ENCODE results near the gene DUSP22.

DUSP22 gene

DNA sequence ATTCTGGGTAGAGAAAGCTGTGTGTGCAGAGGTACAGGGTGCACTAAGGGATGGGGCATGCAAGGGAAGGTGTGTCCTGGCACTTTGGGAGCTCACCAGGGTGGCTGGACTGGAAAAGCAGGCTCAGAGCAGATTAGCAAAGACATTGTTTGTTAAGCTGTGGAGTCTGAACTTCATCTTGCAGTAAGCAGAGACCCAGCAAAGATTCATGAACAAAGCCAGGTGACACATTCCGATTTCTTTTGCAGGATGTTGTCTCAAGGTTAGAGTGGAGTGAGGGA lies 28.8 kb downstream of the DUSP22 start:
- H3K27me3 ChIP-seq (ENCODE audit: insufficient read depth, low read length, poor library complexity), result no peaks in the 10 kb centered on the region
- no peak overlapping the region for H4K8ac ChIP-seq (ENCODE audit: low read depth, low read length)
- no peak for DNase-seq
- H3K4me2 ChIP-seq (ENCODE audit: low read length), result no peak overlapping the region
- no peak overlapping the region for H4K5ac ChIP-seq (ENCODE audit: low read length)
- no peak overlapping the region for H3K9ac ChIP-seq (ENCODE audit: low read length)
- H3K36me3 ChIP-seq (ENCODE audit: control insufficient read depth, insufficient read depth, low read length), result no peaks in the 10 kb centered on the region
- H3K27ac ChIP-seq (ENCODE audit: low read depth, low read length), result no peak overlapping the region
- no CpG with 5 or more reads among the region's 1 CpG for WGBS (ENCODE audit: extremely low coverage, insufficient coverage, low lambda C conversion rate)
- H3K4ac ChIP-seq (ENCODE audit: low read depth, low read length), result no peak overlapping the region
- H2AK5ac ChIP-seq (ENCODE audit: low read length), result no peak overlapping the region
- H3K23ac ChIP-seq (ENCODE audit: low read length), result no peak overlapping the region
- H3K79me2 ChIP-seq (ENCODE audit: control insufficient read depth, insufficient read depth, low read length), result no peaks in the 10 kb centered on the region
- H2BK120ac ChIP-seq (ENCODE audit: low read depth, low read length), result no peak overlapping the region
- H2BK15ac ChIP-seq (replicated peaks; ENCODE audit: low read depth), result no peak overlapping the region
- H3K79me1 ChIP-seq (ENCODE audit: low read length), result no peaks in the 10 kb centered on the region
- no peak overlapping the region for H3K4me3 ChIP-seq (ENCODE audit: low read length)
- H2BK5ac ChIP-seq (ENCODE audit: low read length), result no peak overlapping the region
- no peak overlapping the region for H3K18ac ChIP-seq (ENCODE audit: low read length)
- no peak overlapping the region for H3K56ac ChIP-seq (ENCODE audit: low read length)
- no peaks in the 10 kb centered on the region for H3K4me1 ChIP-seq (ENCODE audit: control insufficient read depth, low read depth, low read length)

DNA sequence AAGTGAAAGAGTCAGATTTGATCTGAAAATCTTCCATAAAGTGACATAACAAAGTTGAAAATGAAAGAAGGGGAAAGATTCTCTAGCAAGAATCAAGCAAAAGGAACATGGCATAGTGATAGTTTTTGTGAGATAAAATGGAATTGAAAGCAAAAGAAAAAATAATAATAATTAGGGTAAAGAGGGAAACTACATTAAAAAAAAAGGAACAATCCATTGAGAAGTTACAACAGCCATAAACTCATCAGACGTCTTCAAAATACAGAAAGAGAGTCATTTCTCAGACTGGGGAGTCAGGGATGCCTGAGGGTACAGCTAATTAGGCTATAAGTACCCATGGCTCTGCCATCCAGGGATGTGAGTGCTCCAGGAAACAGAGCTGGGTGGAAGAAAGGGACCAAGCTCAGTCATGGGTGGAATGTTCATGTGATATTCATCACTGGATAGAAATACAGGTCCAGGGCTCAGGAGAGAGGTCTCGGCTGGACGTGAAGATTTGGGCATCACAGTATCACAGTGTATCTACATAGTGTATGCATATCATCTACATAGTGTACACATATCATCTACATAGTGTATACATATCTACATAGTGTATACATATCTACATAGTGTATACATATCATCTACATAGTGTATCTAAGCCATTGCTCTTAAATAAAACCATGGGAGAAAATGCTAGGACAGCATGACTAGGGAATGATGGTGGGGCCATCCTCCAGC lies 29.4 kb downstream of the DUSP22 start:
- Histone ChIP-seq H4K8ac (ENCODE audit: low read depth, low read length) (no peak overlapping the region), H3K36me3 (ENCODE audit: control insufficient read depth, insufficient read depth, low read length) (no peaks in the 10 kb centered on the region), H3K79me1 (ENCODE audit: low read length) (no peaks in the 10 kb centered on the region), H3K23ac (ENCODE audit: low read length) (no peak overlapping the region), H2BK5ac (ENCODE audit: low read length) (no peak overlapping the region), H3K4ac (ENCODE audit: low read depth, low read length) (no peak overlapping the region), H3K18ac (ENCODE audit: low read length) (no peak overlapping the region), H3K56ac (ENCODE audit: low read length) (no peak overlapping the region), H2BK15ac (replicated peaks; ENCODE audit: low read depth) (no peak overlapping the region), H3K4me1 (ENCODE audit: control insufficient read depth, low read depth, low read length) (no peaks in the 10 kb centered on the region), H4K5ac (ENCODE audit: low read length) (no peak overlapping the region), H3K27ac (ENCODE audit: low read depth, low read length) (no peak overlapping the region), H3K4me3 (ENCODE audit: low read length) (no peak overlapping the region), H2BK120ac (ENCODE audit: low read depth, low read length) (no peak overlapping the region), H3K27me3 (ENCODE audit: insufficient read depth, low read length, poor library complexity) (no peaks in the 10 kb centered on the region), H3K4me2 (ENCODE audit: low read length) (no peak overlapping the region), H3K9ac (ENCODE audit: low read length) (no peak overlapping the region), H2AK5ac (ENCODE audit: low read length) (no peak overlapping the region), H3K79me2 (ENCODE audit: control insufficient read depth, insufficient read depth, low read length) (no peaks in the 10 kb centered on the region)
- DNase-seq, result no peak
- no CpG with 5 or more reads among the region's 3 CpGs for WGBS (ENCODE audit: extremely low coverage, insufficient coverage, low lambda C conversion rate)

DNA sequence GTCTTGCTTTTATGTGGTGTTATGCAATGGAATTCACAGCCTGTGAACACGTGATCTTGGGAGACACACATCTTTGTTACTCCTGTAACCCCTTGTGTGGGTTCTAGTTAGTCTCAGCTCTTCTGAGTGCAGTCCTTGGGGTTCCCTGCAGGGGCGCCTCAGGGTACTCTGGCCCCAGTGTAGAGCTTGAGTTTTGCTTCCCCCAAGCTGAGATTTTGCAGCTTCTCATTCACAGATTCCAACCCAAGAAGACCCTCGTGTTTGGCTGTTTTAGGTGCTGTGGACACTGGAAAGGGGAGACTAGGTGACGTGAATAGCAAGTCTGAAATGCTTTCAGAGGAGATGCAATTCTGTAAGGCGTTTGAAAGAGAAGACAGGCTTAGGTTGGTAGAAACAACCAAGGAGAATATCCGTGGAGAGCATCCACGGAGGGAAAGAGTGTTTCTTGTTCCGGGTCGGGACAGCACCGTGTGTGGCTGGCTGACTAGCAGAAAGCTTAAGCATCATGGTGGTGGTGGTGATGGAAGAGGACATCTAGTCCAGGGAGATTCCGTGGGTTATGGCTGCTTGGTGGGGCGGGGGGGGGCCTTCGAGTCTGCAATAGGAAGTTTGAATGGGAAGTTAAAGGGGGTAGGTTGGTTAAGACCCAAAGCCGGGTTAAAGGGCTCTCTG lies 30.1 kb downstream of the DUSP22 start:
- no peaks in the 10 kb centered on the region for H3K79me1 ChIP-seq (ENCODE audit: low read length)
- no peaks in the 10 kb centered on the region for H3K79me2 ChIP-seq (ENCODE audit: control insufficient read depth, insufficient read depth, low read length)
- DNase-seq, result no peak
- H3K4me3 ChIP-seq (ENCODE audit: low read length), result no peak overlapping the region
- H3K56ac ChIP-seq (ENCODE audit: low read length), result no peak overlapping the region
- no peaks in the 10 kb centered on the region for H3K4me1 ChIP-seq (ENCODE audit: control insufficient read depth, low read depth, low read length)
- H3K27me3 ChIP-seq (ENCODE audit: insufficient read depth, low read length, poor library complexity), result no peaks in the 10 kb centered on the region
- no peak overlapping the region for H3K4ac ChIP-seq (ENCODE audit: low read depth, low read length)
- H3K27ac ChIP-seq (ENCODE audit: low read depth, low read length), result no peak overlapping the region
- no peak overlapping the region for H3K4me2 ChIP-seq (ENCODE audit: low read length)
- no peak overlapping the region for H4K8ac ChIP-seq (ENCODE audit: low read depth, low read length)
- H2BK5ac ChIP-seq (ENCODE audit: low read length), result no peak overlapping the region
- no peak overlapping the region for H3K9ac ChIP-seq (ENCODE audit: low read length)
- no peak overlapping the region for H2BK120ac ChIP-seq (ENCODE audit: low read depth, low read length)
- WGBS (ENCODE audit: extremely low coverage, insufficient coverage, low lambda C conversion rate), result no CpG with 5 or more reads among the region's 14 CpGs
- no peaks in the 10 kb centered on the region for H3K36me3 ChIP-seq (ENCODE audit: control insufficient read depth, insufficient read depth, low read length)
- no peak overlapping the region for H2BK15ac ChIP-seq (replicated peaks; ENCODE audit: low read depth)
- H4K5ac ChIP-seq (ENCODE audit: low read length), result no peak overlapping the region
- H3K23ac ChIP-seq (ENCODE audit: low read length), result no peak overlapping the region
- no peak overlapping the region for H3K18ac ChIP-seq (ENCODE audit: low read length)
- no peak overlapping the region for H2AK5ac ChIP-seq (ENCODE audit: low read length)

DNA sequence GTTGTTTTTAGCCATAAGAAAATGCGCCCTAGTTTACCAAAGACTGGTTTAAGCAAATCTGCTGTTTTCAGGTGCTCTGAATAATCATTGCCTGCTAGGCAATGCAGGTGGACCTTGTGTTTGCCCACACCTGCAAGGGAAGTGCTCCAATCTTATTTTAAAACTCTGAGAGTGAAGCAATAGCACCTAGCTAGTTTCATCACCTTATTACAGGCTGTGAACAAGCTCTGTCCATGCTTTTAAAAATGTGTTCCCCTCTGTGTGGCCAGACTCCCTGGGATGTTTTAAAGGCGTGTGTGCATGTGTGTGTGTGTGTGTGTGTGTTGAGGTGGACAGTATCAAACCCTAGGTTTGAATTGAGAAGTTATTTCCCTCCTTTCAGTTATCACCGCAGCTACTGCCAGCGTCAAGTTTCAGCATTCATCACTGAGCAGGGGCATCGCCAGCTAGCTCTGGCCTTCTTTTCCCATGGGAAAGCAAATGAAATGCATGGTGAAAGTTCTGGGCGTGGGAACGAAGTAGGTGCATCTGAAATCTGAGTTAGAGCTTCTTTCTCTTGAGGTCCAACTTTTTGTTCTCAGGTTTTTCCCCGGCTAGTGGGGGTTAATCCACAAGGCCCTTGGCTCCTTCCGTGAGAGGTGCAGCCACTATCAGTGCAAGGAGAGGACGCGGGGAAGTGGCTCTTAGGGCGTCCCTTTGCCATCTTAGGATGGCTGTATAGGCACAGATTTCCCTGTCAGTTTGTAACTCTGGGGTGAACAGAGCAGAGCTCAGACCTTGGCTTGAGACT lies 30.8 kb downstream of the DUSP22 start:
- no peaks in the 10 kb centered on the region for H3K27me3 ChIP-seq (ENCODE audit: insufficient read depth, low read length, poor library complexity)
- DNase-seq, result no peak
- no peak overlapping the region for H3K56ac ChIP-seq (ENCODE audit: low read length)
- H2BK5ac ChIP-seq (ENCODE audit: low read length), result no peak overlapping the region
- no peak overlapping the region for H4K8ac ChIP-seq (ENCODE audit: low read depth, low read length)
- H3K18ac ChIP-seq (ENCODE audit: low read length), result no peak overlapping the region
- no peak overlapping the region for H2BK120ac ChIP-seq (ENCODE audit: low read depth, low read length)
- H3K27ac ChIP-seq (ENCODE audit: low read depth, low read length), result no peak overlapping the region
- no peaks in the 10 kb centered on the region for H3K79me1 ChIP-seq (ENCODE audit: low read length)
- H3K9ac ChIP-seq (ENCODE audit: low read length), result no peak overlapping the region
- H3K4me2 ChIP-seq (ENCODE audit: low read length), result no peak overlapping the region
- H3K79me2 ChIP-seq (ENCODE audit: control insufficient read depth, insufficient read depth, low read length), result no peaks in the 10 kb centered on the region
- H3K36me3 ChIP-seq (ENCODE audit: control insufficient read depth, insufficient read depth, low read length), result no peaks in the 10 kb centered on the region
- WGBS (ENCODE audit: extremely low coverage, insufficient coverage, low lambda C conversion rate), result no CpG with 5 or more reads among the region's 12 CpGs
- no peak overlapping the region for H4K5ac ChIP-seq (ENCODE audit: low read length)
- H3K4me3 ChIP-seq (ENCODE audit: low read length), result no peak overlapping the region
- no peak overlapping the region for H3K23ac ChIP-seq (ENCODE audit: low read length)
- H3K4me1 ChIP-seq (ENCODE audit: control insufficient read depth, low read depth, low read length), result no peaks in the 10 kb centered on the region
- no peak overlapping the region for H2BK15ac ChIP-seq (replicated peaks; ENCODE audit: low read depth)
- no peak overlapping the region for H2AK5ac ChIP-seq (ENCODE audit: low read length)
- H3K4ac ChIP-seq (ENCODE audit: low read depth, low read length), result no peak overlapping the region

DNA sequence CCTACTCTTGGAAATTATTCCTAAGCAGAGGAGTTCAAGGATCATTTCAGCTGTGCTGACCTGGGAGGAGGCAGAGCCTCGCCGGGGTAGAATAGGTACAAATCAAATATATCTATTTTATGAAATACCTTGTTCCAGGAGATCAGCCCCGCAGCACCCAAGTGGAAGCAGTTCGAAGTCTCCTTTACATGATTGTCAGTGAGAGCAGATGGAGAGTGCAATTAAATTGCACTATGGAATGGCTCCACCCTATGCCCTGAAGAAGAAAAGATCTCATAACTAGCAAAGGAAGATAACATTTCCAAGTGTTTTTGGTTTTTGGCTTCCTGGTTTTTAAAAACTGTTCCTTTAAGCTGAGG lies 31.4 kb downstream of the DUSP22 start:
- no peak overlapping the region for H3K4ac ChIP-seq (ENCODE audit: low read depth, low read length)
- H3K4me2 ChIP-seq (ENCODE audit: low read length), result no peak overlapping the region
- no peak overlapping the region for H3K4me3 ChIP-seq (ENCODE audit: low read length)
- H3K36me3 ChIP-seq (ENCODE audit: control insufficient read depth, insufficient read depth, low read length), result no peaks in the 10 kb centered on the region
- H2BK15ac ChIP-seq (replicated peaks; ENCODE audit: low read depth), result no peak overlapping the region
- no peak overlapping the region for H2BK5ac ChIP-seq (ENCODE audit: low read length)
- no peak overlapping the region for H2BK120ac ChIP-seq (ENCODE audit: low read depth, low read length)
- H3K4me1 ChIP-seq (ENCODE audit: control insufficient read depth, low read depth, low read length), result no peaks in the 10 kb centered on the region
- H3K23ac ChIP-seq (ENCODE audit: low read length), result no peak overlapping the region
- H3K27me3 ChIP-seq (ENCODE audit: insufficient read depth, low read length, poor library complexity), result no peaks in the 10 kb centered on the region
- H3K18ac ChIP-seq (ENCODE audit: low read length), result no peak overlapping the region
- H4K8ac ChIP-seq (ENCODE audit: low read depth, low read length), result no peak overlapping the region
- no peak overlapping the region for H3K9ac ChIP-seq (ENCODE audit: low read length)
- no peak overlapping the region for H3K56ac ChIP-seq (ENCODE audit: low read length)
- no peak for DNase-seq
- H3K79me1 ChIP-seq (ENCODE audit: low read length), result no peaks in the 10 kb centered on the region
- no peak overlapping the region for H3K27ac ChIP-seq (ENCODE audit: low read depth, low read length)
- H4K5ac ChIP-seq (ENCODE audit: low read length), result no peak overlapping the region
- no peaks in the 10 kb centered on the region for H3K79me2 ChIP-seq (ENCODE audit: control insufficient read depth, insufficient read depth, low read length)
- no CpG with 5 or more reads among the region's 4 CpGs for WGBS (ENCODE audit: extremely low coverage, insufficient coverage, low lambda C conversion rate)
- no peak overlapping the region for H2AK5ac ChIP-seq (ENCODE audit: low read length)

All from mesendoderm (in vitro differentiated cells).